HepG2 (cell line): ENCODE data around the gene LOXL3. TPM values are rescaled to one million over a fixed set of nuclear protein-coding genes. Genes with fewer than 3 reads are reported as not detected.

Experiments
- CHD4 ChIP-seq: fragments of 200-600 bp; sonication (generic); IDR thresholded peaks from 2 replicates; pipeline ENCODE4 v1.7.0; 2017; ENCODE audit warnings: mild to moderate bottlenecking, low read length, borderline replicate concordance
- DMAP1 ChIP-seq: IDR thresholded peaks from 2 replicates; pipeline ENCODE4 v1.6.1; 2016
- GATAD1 ChIP-seq: IDR thresholded peaks from 2 replicates; pipeline ENCODE4 v1.6.1; 2016; ENCODE audit warnings: missing genetic modification reagents, missing compliant biosample characterization
- HNF4A ChIP-seq: sonication (generic); formaldehyde crosslinking; IDR thresholded peaks from 2 replicates; pipeline ENCODE4 v1.4.0; 2020; ENCODE audit warnings: missing genetic modification reagents
- JUND ChIP-seq: sonication (generic); formaldehyde crosslinking; IDR thresholded peaks from 2 replicates; pipeline ENCODE4 v1.8.0; 2022; ENCODE audit warnings: mild to moderate bottlenecking, missing genetic modification reagents
- LCORL ChIP-seq, 2 experiments: fragments of 450-650 bp in 1 of 2; sonication (generic) in 1 of 2; formaldehyde crosslinking in 1 of 2; IDR thresholded peaks; 2 replicates each; pipeline versions ENCODE4 v1.5.0 to v1.6.1; 2017 to 2020; ENCODE audit warnings: antibody characterized with exemption in 1 of 2, missing genetic modification reagents in 1 of 2
- MTERF4 ChIP-seq: sonication (generic); formaldehyde crosslinking; IDR thresholded peaks from 2 replicates; pipeline ENCODE4 v1.8.0; 2023; ENCODE audit warnings: mild to moderate bottlenecking, missing genetic modification reagents
- MYNN ChIP-seq: sonication (generic); formaldehyde crosslinking; IDR thresholded peaks from 2 replicates; pipeline ENCODE4 v1.4.0; 2020; ENCODE audit warnings: mild to moderate bottlenecking, low read depth, missing genetic modification reagents
- SMAD9 ChIP-seq: sonication (generic); formaldehyde crosslinking; IDR thresholded peaks from 2 replicates; pipeline ENCODE4 v1.5.1; 2020; ENCODE audit warnings: mild to moderate bottlenecking, missing genetic modification reagents
- TBX2 ChIP-seq: sonication (generic); formaldehyde crosslinking; IDR thresholded peaks from 2 replicates; pipeline ENCODE4 v1.5.0; 2020; ENCODE audit warnings: missing genetic modification reagents, mild to moderate bottlenecking, borderline replicate concordance
- TFE3 ChIP-seq: IDR thresholded peaks from 2 replicates; pipeline ENCODE4 v1.6.1; 2016
- THAP11 ChIP-seq: IDR thresholded peaks from 2 replicates; pipeline ENCODE4 v1.6.1; 2016; ENCODE audit warnings: missing biosample characterization, missing genetic modification reagents
- ZMAT5 ChIP-seq: sonication (generic); formaldehyde crosslinking; IDR thresholded peaks from 2 replicates; pipeline ENCODE4 v1.5.0; 2020; ENCODE audit warnings: mild to moderate bottlenecking, low read depth, missing genetic modification reagents, borderline replicate concordance
- ZNF703 ChIP-seq: sonication (generic); formaldehyde crosslinking; IDR thresholded peaks from 2 replicates; pipeline ENCODE4 v1.5.1; 2020; ENCODE audit warnings: missing genetic modification reagents, mild to moderate bottlenecking, moderate library complexity, borderline replicate concordance
- ZNF777 ChIP-seq: sonication (generic); formaldehyde crosslinking; IDR thresholded peaks from 2 replicates; pipeline ENCODE4 v1.4.0; 2020; ENCODE audit warnings: missing genetic modification reagents
- polyA plus RNA-seq, 8 experiments: library from polyadenylated mRNA; depleted of rRNA in 3 of 8; stranded (reverse) in 7 of 8; unstranded in 1 of 8; fragments of >200 nt; fragmentation: Illumina TruSeq in 4 of 8; extraction: Trizol in 4 of 8; gene quantifications; 2 replicates each; pipeline versions ENCODE4 v1.2.1 to v1.2.3, GENCODE V29; 2011 to 2016; ENCODE audit warnings: low read depth in 4 of 8, missing spikeins in 1 of 8, mixed read lengths in 1 of 8; ENCODE audit not compliant: insufficient read depth in 1 of 8
- total RNA-seq, 5 experiments: library from RNA; depleted of rRNA; stranded (reverse); fragments of >200 nt; fragmentation: Illumina TruSeq; extraction: Trizol; gene quantifications; 2 replicates each; pipeline ENCODE4 v1.2.3, GENCODE V29; 2016; ENCODE audit warnings: low read depth in 1 of 5
- TF ChIP-seq, protein P1 (sequence below): sonication (generic); formaldehyde crosslinking; IDR thresholded peaks from 2 replicates; pipeline ENCODE4 v1.4.0; 2020; ENCODE audit warnings: missing genetic modification reagents
- TF ChIP-seq, protein P2 (sequence below): sonication (generic); formaldehyde crosslinking; IDR thresholded peaks from 2 replicates; pipeline ENCODE4 v1.9.0; 2021; ENCODE audit warnings: missing genetic modification reagents, borderline replicate concordance
- TF ChIP-seq, protein P3 (sequence below): sonication (generic); formaldehyde crosslinking; IDR thresholded peaks from 2 replicates; pipeline ENCODE4 v1.8.1; 2023; ENCODE audit warnings: mild to moderate bottlenecking, missing genetic modification reagents
- TF ChIP-seq, protein P4 (sequence below): sonication (generic); formaldehyde crosslinking; IDR thresholded peaks from 2 replicates; pipeline ENCODE4 v1.4.0; 2020; ENCODE audit warnings: mild to moderate bottlenecking, missing genetic modification reagents

LOXL3 gene
- total and polyA plus RNA-seq, 2 of the 13 experiments (the other 11 are each of a cell fraction or from before 2014, with no cell fraction given): 0.55 to 6.5 TPM

- TF ChIP-seq TFE3 (CRISPR knock-in tag): peak; percentile 51; the same call in 1 of the 2 replicates
- TF ChIP-seq, protein P1, sequence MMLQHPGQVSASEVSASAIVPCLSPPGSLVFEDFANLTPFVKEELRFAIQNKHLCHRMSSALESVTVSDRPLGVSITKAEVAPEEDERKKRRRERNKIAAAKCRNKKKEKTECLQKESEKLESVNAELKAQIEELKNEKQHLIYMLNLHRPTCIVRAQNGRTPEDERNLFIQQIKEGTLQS (CRISPR knock-in tag): 0 out of 2 replicates have a peak, but pooled peaks have one; percentile 13
- TF ChIP-seq CHD4: no peak
- TF ChIP-seq LCORL (IDR thresholded peaks at IDR 0.05): 0 out of 2 replicates have a peak, but pooled peaks have one; percentile 4
- peak; percentile 79 for TF ChIP-seq LCORL (CRISPR knock-in tag; IDR thresholded peaks at IDR 0.05)
- no peak for TF ChIP-seq ZMAT5 (CRISPR knock-in tag)
- peak; percentile 97 for TF ChIP-seq GATAD1 (CRISPR knock-in tag)
- peak; percentile 87; the same call in 1 of the 2 replicates for TF ChIP-seq DMAP1
- TF ChIP-seq ZNF777 (CRISPR knock-in tag): 0 out of 2 replicates have a peak, but pooled peaks have one; percentile 57
- TF ChIP-seq SMAD9 (CRISPR knock-in tag): no peak
- TF ChIP-seq JUND (CRISPR knock-in tag): peak; percentile 22; the same call in 1 of the 2 replicates
- TF ChIP-seq MYNN (CRISPR knock-in tag): 0 out of 2 replicates have a peak, but pooled peaks have one; percentile 73
- TF ChIP-seq, protein P2, sequence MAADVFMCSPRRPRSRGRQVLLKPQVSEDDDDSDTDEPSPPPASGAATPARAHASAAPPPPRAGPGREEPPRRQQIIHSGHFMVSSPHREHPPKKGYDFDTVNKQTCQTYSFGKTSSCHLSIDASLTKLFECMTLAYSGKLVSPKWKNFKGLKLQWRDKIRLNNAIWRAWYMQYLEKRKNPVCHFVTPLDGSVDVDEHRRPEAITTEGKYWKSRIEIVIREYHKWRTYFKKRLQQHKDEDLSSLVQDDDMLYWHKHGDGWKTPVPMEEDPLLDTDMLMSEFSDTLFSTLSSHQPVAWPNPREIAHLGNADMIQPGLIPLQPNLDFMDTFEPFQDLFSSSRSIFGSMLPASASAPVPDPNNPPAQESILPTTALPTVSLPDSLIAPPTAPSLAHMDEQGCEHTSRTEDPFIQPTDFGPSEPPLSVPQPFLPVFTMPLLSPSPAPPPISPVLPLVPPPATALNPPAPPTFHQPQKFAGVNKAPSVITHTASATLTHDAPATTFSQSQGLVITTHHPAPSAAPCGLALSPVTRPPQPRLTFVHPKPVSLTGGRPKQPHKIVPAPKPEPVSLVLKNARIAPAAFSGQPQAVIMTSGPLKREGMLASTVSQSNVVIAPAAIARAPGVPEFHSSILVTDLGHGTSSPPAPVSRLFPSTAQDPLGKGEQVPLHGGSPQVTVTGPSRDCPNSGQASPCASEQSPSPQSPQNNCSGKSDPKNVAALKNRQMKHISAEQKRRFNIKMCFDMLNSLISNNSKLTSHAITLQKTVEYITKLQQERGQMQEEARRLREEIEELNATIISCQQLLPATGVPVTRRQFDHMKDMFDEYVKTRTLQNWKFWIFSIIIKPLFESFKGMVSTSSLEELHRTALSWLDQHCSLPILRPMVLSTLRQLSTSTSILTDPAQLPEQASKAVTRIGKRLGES (CRISPR knock-in tag): 0 out of 2 replicates have a peak, but pooled peaks have one; percentile 34
- TF ChIP-seq, protein P3, sequence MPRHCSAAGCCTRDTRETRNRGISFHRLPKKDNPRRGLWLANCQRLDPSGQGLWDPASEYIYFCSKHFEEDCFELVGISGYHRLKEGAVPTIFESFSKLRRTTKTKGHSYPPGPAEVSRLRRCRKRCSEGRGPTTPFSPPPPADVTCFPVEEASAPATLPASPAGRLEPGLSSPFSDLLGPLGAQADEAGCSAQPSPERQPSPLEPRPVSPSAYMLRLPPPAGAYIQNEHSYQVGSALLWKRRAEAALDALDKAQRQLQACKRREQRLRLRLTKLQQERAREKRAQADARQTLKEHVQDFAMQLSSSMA (CRISPR knock-in tag): peak; percentile 90
- peak; percentile 98 for TF ChIP-seq THAP11 (CRISPR knock-in tag)
- peak; percentile 93 for TF ChIP-seq TBX2
- TF ChIP-seq MTERF4 (CRISPR knock-in tag): peak; percentile 13; the same call in 1 of the 2 replicates
- no peak for TF ChIP-seq HNF4A (CRISPR knock-in tag)
- TF ChIP-seq ZNF703 (CRISPR knock-in tag): peak; percentile 48; the same call in 1 of the 2 replicates
- TF ChIP-seq, protein P4, sequence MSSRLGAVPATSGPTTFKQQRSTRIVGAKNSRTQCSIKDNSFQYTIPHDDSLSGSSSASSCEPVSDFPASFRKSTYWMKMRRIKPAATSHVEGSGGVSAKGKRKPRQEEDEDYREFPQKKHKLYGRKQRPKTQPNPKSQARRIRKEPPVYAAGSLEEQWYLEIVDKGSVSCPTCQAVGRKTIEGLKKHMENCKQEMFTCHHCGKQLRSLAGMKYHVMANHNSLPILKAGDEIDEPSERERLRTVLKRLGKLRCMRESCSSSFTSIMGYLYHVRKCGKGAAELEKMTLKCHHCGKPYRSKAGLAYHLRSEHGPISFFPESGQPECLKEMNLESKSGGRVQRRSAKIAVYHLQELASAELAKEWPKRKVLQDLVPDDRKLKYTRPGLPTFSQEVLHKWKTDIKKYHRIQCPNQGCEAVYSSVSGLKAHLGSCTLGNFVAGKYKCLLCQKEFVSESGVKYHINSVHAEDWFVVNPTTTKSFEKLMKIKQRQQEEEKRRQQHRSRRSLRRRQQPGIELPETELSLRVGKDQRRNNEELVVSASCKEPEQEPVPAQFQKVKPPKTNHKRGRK (CRISPR knock-in tag): no peak
Measured at GRCh38 chr2:74529357-74530238, 24.1 kb downstream of the LOXL3 start, which contains the start of the genes AUP1 and HTRA2 (continued).
